NCI-H1436 (cell line): Measurements from ENCODE around the gene SPOCK1.
A peak's percentile ranks its signal among the peaks of the same experiment; 100 is the strongest.

Experiments used
- DNase-seq: peaks from one replicate; lab custom pipeline; 2025; lab: John Stamatoyannopoulos, UW

SPOCK1 gene

DNA sequence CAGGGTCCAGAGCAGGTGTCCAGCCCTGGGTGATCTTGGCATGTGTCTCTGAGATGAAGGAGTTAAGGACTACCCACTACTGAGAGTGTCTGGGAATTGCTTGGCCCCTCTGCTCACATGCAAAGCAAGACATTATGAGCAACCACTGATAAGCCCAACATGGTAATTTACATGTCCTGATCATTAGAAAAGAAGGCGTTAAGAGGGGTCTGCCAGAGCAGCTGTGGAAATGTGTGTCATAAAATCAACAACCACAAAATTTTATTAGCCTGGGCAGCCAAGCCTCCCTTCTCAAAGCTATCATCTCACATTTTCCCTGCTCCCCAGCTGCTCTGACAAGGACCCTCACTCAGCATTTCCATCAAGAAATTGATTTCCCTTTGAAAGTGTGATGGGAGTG lies 351.0 kb downstream of the SPOCK1 start:
- DNase-seq: no peak

DNA sequence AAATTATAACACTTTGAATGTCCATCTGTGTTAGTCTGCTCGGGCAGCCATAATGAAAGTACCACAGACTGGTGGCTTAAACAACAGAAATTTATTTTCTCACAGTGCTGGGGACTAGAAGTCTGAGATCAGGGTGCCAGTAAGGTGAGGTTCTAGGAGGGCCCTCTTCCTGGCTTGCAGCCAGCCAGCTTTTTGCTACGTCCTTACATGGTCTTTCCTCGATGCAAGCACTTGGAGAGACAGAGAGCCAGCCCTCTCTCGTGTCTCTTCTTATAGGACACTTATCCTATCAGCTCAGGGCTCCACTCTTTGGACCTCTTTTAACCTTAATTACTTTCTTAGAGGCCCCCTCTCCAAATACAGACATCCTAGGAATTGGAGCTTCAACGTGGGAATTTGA lies 351.8 kb downstream of the SPOCK1 start:
- DNase-seq: no peak

- DNase-seq: peak; percentile 78
Observed at GRCh38 chr5:137146402-137146890, 352.7 kb downstream of the SPOCK1 start.

DNA sequence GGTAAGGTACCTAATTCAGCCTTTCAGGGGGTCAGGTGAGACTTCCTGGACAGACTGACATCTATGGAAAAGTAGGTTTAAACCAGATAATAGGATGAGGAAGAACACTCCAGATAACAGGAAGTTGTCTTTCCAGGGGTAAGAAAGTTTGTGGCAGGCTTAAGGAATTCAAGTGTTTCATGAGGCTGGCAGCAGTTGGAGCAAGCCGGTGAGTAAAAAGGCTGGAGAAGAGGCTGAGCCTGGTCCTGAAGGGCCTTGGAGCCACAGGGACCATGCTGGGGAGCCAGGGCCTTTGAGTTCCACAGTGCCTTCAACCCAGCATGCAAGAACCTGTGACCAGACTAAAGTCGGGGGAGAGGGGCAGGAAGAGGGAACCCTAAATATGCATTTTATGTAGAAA lies 353.4 kb downstream of the SPOCK1 start:
- DNase-seq: no peak

- DNase-seq: no peak
Observed at GRCh38 chr5:137144656-137145055, 354.5 kb downstream of the SPOCK1 start.

- no peak for DNase-seq
Observed at GRCh38 chr5:137142764-137143605, 356.1 kb downstream of the SPOCK1 start.

- DNase-seq: peak; percentile 47
Observed at GRCh38 chr5:137142346-137142745, 356.8 kb downstream of the SPOCK1 start.

- DNase-seq: peak; percentile 14
Observed at GRCh38 chr5:137141779-137142178, 357.3 kb downstream of the SPOCK1 start.

- DNase-seq: no peak
Observed at GRCh38 chr5:137136991-137137632, 362.0 kb downstream of the SPOCK1 start.

GRCh38 chr5:137134920-137135532 lies 364.1 kb downstream of the SPOCK1 start:
- DNase-seq: no peak

DNA sequence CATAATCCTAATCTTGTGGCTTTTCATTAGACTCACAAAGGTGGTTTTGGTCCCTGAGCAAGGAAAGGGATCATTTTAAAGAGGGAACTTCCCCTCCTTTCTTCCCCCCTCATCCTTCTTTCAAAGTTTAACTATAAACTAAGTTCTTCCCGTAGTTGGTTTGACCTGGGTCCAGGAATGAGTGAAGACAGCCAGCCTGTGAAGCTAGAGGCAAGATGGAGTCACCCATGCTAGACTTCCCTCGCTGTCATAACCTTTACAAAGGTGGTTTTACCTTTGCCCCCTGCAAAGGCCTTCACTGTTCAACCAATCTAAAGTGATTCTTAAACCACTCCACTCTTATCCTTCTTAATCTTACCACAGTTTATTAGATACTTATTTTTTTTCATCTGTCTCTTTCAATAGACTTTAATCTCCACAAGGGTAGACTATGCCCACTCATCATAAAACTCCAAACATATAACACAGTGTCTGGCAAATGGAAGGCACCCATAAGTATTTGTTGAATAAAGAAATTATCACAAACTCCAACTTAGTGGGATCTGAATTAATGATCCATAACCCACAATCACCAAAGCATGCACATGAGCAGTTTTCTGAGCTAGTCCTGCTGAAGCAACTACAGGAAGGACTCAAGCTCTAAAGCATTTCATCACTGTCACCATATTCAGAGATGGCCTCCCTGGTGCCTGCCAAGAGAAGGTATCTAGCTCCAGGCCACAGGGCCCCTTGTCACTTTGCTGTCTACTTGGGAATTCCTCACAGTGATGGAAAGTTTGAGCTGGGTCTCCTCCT lies 369.0 kb downstream of the SPOCK1 start:
- DNase-seq: no peak

- DNase-seq: no peak
Observed at GRCh38 chr5:137128012-137128411, 371.1 kb downstream of the SPOCK1 start.

DNA sequence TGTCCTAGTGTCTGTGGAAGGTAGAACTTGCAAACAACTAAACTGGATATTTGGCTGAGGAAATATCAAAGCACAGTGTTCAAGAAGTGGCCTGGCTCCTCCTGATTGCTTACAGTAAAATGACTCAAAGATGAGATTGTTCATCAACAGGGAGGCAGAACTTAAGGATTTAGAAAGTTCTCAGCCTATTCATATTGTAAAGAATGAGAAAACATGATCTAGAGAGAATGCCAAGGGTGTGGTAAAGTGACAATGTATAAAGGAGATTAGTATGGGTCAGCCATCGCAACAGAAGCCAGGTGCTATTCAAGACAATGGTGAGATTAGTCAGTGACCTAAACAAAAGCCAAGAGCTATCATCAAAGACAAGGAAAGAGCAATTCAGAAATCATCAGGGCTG lies 372.3 kb downstream of the SPOCK1 start:
- DNase-seq: no peak

- no peak for DNase-seq
Observed at GRCh38 chr5:137122558-137122957, 376.6 kb downstream of the SPOCK1 start.

- DNase-seq: no peak
Observed at GRCh38 chr5:137122075-137122474, 377.1 kb downstream of the SPOCK1 start.

DNA sequence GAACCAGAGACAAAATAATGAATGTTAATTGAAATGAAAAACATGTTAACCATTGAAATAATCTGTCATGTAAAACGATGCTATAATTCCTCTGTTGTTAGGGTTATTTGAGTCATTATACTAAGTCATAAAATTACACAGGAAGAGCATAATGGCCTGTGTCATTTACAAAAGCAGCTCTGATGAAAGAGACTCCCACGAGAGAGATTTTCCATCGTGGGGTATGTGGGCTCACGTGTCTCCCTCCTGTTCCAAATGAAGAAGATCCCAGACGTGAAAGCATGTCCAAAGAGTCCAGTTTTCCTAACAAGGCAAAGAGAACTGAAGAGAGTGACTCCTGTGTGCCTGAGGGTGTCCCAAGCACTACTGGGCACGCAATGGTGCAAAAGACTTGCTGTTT lies 379.8 kb downstream of the SPOCK1 start:
- peak; percentile 64 for DNase-seq

DNA sequence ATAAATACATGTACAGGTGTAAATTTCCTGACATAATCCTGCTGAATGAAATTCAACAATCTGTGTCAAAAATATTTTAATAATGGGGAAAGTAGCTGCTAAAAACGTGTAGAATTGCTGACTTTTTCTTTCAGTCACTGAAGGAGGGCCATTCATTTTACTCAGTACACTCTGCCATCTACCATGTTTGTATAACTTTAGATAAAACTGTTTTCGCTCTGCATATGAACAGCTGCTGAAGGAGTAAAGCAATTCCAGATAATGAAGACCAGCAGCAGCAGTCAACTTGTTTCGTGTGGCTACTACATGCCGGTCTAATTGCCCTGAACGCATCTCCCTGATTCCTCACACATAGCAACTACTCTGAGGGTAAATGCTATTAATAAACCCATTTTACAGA lies 380.5 kb downstream of the SPOCK1 start:
- no peak for DNase-seq

GRCh38 chr5:137115152-137115551 lies 384.0 kb downstream of the SPOCK1 start:
- no peak for DNase-seq

- no peak for DNase-seq
Observed at GRCh38 chr5:137114529-137114928, 384.6 kb downstream of the SPOCK1 start.

GRCh38 chr5:137113939-137114338 lies 385.2 kb downstream of the SPOCK1 start:
- DNase-seq: no peak

DNA sequence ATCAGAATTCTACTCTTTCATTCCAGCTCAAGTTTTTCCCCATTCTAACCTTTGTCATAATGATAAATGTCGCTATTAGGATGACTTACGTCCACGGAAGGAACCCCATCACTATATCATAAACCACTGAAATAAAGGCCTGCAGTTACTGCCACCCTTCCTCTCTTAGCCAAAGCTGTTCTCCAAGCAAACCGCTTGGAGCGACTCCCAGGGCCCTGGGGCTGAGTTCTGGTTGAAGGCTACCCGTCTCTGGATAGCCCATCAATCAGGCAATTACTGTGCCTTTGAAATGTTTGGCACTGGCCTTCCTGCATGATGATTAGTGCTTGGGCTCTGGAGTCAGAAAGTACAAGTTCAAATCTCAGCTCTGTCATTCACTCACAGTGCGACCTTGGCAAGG lies 386.0 kb downstream of the SPOCK1 start:
- no peak for DNase-seq

GRCh38 chr5:137105351-137106035 lies 393.6 kb downstream of the SPOCK1 start:
- DNase-seq: no peak
